Measurements from ENCODE around the gene ROPN1L. TPM values are rescaled to one million over a fixed set of nuclear protein-coding genes. Genes with fewer than 3 reads are reported as not detected.
"Not testable (repeated sequence)": the region's sequence is repeated elsewhere in the genome, so short reads cannot be mapped to it uniquely, and the experiment has no call there.

Gene ROPN1L
- total and polyA plus RNA-seq, 4 donors = 12.0 to 34.8 (median 27.2) TPM

DNA sequence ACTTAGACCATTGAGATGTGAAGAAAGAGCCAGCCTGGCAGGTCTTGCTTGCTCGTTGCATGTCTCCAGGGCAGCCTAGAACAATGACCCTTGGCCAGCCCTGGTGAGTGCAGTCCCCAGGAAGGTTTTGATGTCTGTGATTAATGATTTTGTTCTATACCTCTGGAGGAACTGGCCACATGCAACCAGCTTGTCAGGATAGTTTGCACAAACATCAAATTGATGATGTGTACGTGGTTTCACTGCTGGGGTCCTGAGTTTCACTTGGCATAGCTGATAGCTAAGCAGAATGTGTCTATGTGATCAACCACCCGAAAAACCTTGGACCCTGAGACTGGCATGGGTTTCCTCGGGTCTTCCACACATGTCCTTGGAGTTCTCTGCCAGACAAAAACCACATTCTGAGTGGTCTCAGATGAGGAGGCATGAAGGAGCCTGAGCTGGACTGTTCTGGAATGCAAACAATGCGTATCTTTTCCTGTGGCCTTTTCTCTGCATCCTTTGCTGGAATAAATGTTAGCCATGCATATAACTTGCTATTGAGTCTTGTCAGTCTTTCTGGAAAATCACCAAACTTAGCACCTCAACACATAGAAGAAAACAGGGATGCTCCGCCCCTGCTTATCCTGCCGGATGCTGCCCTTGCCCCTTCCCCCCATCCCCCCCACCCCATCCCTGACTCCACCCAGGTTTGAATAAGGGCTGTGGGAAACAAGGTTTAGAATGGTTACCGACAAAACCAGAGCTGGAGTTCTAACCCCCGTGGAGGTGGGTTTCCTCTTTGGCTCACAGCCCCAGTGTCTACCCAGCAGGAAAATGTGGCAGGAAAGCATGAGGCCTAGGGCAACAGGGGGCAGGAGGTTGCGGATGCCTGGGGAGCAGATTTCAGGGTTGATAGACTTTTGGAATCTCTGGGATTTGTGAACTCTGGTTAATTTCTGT lies 72.1 kb downstream of the ROPN1L start:
- DNase-seq (peak in 2 of 3 donors; percentile 24 to 43), ATAC-seq (ENCODE audit: insufficient read depth, low FRiP score) (no peak)
- Histone ChIP-seq H3K4me1 (ENCODE audit: control insufficient read depth in 5 of 5, insufficient read depth in 5 of 5, low read length in 5 of 5) (peaks cover 0 to 4% (median 0%) of the 10 kb centered on the region in 5 donors), H3K36me3 (ENCODE audit: control insufficient read depth in 4 of 4, insufficient read depth in 4 of 4, low read length in 4 of 4) (no peaks in the 10 kb centered on the region), H3K9me3 (ENCODE audit: control insufficient read depth in 4 of 4, insufficient read depth in 3 of 4, low read length in 3 of 4) (peaks cover 0 to 2% (median 0%) of the 10 kb centered on the region in 4 donors), H3K27ac (ENCODE audit: low read depth in 1 of 2, low read length in 1 of 2) (no peak overlapping the region), H3K4me3 (no peak overlapping the region), H3K27me3 (ENCODE audit: control insufficient read depth in 3 of 3, insufficient read depth in 3 of 3, low read length in 2 of 3) (no peaks in the 10 kb centered on the region), H3K9ac (ENCODE audit: insufficient read depth in 1 of 2, low read length in 2 of 2) (no peak overlapping the region)
- 39 to 57% methylated on average over 10 of the region's 10 CpGs for WGBS, 2 donors
- TF ChIP-seq, protein P1, sequence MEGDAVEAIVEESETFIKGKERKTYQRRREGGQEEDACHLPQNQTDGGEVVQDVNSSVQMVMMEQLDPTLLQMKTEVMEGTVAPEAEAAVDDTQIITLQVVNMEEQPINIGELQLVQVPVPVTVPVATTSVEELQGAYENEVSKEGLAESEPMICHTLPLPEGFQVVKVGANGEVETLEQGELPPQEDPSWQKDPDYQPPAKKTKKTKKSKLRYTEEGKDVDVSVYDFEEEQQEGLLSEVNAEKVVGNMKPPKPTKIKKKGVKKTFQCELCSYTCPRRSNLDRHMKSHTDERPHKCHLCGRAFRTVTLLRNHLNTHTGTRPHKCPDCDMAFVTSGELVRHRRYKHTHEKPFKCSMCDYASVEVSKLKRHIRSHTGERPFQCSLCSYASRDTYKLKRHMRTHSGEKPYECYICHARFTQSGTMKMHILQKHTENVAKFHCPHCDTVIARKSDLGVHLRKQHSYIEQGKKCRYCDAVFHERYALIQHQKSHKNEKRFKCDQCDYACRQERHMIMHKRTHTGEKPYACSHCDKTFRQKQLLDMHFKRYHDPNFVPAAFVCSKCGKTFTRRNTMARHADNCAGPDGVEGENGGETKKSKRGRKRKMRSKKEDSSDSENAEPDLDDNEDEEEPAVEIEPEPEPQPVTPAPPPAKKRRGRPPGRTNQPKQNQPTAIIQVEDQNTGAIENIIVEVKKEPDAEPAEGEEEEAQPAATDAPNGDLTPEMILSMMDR (IDR thresholded peaks at IDR 0.05; ENCODE audit: control extremely low read depth, extremely low read depth) = no peak

DNA sequence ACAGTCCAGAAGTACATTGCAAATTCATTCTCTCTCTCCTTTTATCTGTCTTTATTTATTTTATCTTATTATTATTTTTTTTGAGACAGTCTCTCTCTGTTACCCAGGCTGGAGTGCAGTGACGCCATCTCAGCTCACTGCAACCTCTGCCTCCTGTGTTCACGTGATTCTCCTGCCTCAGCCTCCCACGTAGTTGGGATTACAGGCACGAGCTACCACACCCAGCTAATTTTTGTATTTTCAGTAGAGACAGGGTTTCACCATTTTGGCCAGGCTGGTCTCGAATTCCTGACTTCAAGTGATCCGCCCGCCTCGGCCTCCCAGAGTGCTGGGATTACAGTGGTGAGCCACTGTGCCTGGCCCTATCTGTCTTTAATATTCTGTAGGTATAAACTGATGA lies 72.9 kb downstream of the ROPN1L start:
- not testable (repeated sequence) for H3K27ac ChIP-seq (ENCODE audit: low read depth in 1 of 2, low read length in 1 of 2); H3K27me3 ChIP-seq (ENCODE audit: control insufficient read depth in 3 of 3, insufficient read depth in 3 of 3, low read length in 2 of 3); H3K9me3 ChIP-seq (ENCODE audit: control insufficient read depth in 4 of 4, insufficient read depth in 3 of 4, low read length in 3 of 4); H3K9ac ChIP-seq (ENCODE audit: insufficient read depth in 1 of 2, low read length in 2 of 2); H3K4me3 ChIP-seq; ATAC-seq (ENCODE audit: insufficient read depth, low FRiP score); H3K36me3 ChIP-seq (ENCODE audit: control insufficient read depth in 4 of 4, insufficient read depth in 4 of 4, low read length in 4 of 4); H3K4me1 ChIP-seq (ENCODE audit: control insufficient read depth in 5 of 5, insufficient read depth in 5 of 5, low read length in 5 of 5); DNase-seq
- 93 to 94% methylated on average over 8 of the region's 8 CpGs for WGBS, 2 donors

Small RNA genes lying within 50 kb of the gene (small RNA-seq; reads per million reads assigned to genes)
- not detected for gene MIR6131 (ENCODE audit: low replicate concordance)

Other genes starting within 250 kb of the ROPN1L start
- gene ATPSCKMT, start 192.0 kb upstream of the ROPN1L start, total RNA-seq = 10 to 100 TPM; 23.4 to 28.2 TPM
- 10 to 100 TPM in 1 of 2 donors, 1 to 10 TPM in 1; 9.7 to 12.0 TPM for gene ATPSCKMT, start 192.0 kb upstream of the ROPN1L start, polyA plus RNA-seq
- 100 to 1,000 TPM; 127 to 158 TPM for gene CCT5, start 191.6 kb upstream of the ROPN1L start, total RNA-seq
- gene CCT5, start 191.6 kb upstream of the ROPN1L start, polyA plus RNA-seq = 100 to 1,000 TPM; 151 to 257 TPM
- 10 to 100 TPM; 14.6 to 15.9 TPM for gene CMBL, start 134.0 kb upstream of the ROPN1L start, total RNA-seq
- 10 to 100 TPM in 1 of 2 donors, 1 to 10 TPM in 1; 8.1 to 11.2 TPM for gene CMBL, start 134.0 kb upstream of the ROPN1L start, polyA plus RNA-seq
- gene MARCHF6, start 88.2 kb upstream of the ROPN1L start, total RNA-seq = 100 to 1,000 TPM; 113 to 185 TPM
- gene MARCHF6, start 88.2 kb upstream of the ROPN1L start, polyA plus RNA-seq = 10 to 100 TPM; 35.4 to 97.3 TPM
- 1 to 10 TPM; 2.2 to 6.3 TPM for gene ANKRD33B, start 122.2 kb downstream of the ROPN1L start, total RNA-seq
- gene ANKRD33B, start 122.2 kb downstream of the ROPN1L start, polyA plus RNA-seq = 1 to 10 TPM; 1.0 to 2.0 TPM